ENCODE results near the gene C10orf90.

Gene C10orf90

GRCh38 chr10:126508535-126509040 is 161.9 kb downstream of the C10orf90 start:
- TF ChIP-seq ZNF629 (tag by site-specific recombination; IDR thresholded peaks at IDR 0.05) (no peak), ZNF776 (tag by site-specific recombination; IDR thresholded peaks at IDR 0.05; ENCODE audit: borderline replicate concordance) (no peak), KLF1 (tag by site-specific recombination; IDR thresholded peaks at IDR 0.05) (no peak), ZNF704 (tag by site-specific recombination; IDR thresholded peaks at IDR 0.05) (no peak)
- TF ChIP-seq, protein P1, sequence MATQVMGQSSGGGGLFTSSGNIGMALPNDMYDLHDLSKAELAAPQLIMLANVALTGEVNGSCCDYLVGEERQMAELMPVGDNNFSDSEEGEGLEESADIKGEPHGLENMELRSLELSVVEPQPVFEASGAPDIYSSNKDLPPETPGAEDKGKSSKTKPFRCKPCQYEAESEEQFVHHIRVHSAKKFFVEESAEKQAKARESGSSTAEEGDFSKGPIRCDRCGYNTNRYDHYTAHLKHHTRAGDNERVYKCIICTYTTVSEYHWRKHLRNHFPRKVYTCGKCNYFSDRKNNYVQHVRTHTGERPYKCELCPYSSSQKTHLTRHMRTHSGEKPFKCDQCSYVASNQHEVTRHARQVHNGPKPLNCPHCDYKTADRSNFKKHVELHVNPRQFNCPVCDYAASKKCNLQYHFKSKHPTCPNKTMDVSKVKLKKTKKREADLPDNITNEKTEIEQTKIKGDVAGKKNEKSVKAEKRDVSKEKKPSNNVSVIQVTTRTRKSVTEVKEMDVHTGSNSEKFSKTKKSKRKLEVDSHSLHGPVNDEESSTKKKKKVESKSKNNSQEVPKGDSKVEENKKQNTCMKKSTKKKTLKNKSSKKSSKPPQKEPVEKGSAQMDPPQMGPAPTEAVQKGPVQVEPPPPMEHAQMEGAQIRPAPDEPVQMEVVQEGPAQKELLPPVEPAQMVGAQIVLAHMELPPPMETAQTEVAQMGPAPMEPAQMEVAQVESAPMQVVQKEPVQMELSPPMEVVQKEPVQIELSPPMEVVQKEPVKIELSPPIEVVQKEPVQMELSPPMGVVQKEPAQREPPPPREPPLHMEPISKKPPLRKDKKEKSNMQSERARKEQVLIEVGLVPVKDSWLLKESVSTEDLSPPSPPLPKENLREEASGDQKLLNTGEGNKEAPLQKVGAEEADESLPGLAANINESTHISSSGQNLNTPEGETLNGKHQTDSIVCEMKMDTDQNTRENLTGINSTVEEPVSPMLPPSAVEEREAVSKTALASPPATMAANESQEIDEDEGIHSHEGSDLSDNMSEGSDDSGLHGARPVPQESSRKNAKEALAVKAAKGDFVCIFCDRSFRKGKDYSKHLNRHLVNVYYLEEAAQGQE (tag by site-specific recombination; IDR thresholded peaks at IDR 0.05), result peak; percentile 88
- POLR2A ChIA-PET, result no interaction called here
- Histone ChIP-seq H3K27ac (ENCODE audit: extremely low read depth, low read depth, low read length) (no peak overlapping the region), H3K4me1 (ENCODE audit: control insufficient read depth, insufficient read depth, low read length) (no peaks in the 10 kb centered on the region), H3K9me3 (ENCODE audit: control insufficient read depth, insufficient read depth, low read depth, low read length) (no peaks in the 10 kb centered on the region), H3K36me3 (ENCODE audit: control insufficient read depth in 2 of 2, insufficient read depth in 1 of 2, low read length in 2 of 2) (no peaks in the 10 kb centered on the region), H3K4me3 (ENCODE audit: low read depth, low read length) (no peak overlapping the region)
- CTCF ChIA-PET, result interaction anchor here (0.6 kb wide), 1 partner anchor 284 kb away, joined by 3 read pairs; no protein-coding TSS in a partner anchor

DNA sequence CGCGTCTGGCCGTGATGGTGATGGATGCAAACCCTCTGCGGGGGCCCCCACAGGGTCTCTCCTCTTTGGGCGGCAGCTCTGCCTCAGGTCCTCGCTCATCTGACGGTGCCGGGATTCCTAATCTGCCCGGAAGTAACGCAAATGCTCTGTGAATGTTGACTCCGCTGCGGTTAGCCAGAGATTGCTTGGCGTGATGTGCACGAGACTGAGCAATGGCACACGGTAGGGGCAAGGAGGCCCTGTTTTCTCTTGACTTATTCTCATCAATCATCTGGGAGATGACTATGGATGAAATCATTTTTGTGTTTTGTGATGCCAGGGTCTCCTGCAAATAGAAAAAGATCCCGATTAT is 165.8 kb downstream of the C10orf90 start:
- CTCF ChIA-PET, result interaction anchor here (0.5 to 1.8 kb wide), 5 partner anchors 111 to 526 kb away, joined by 3 to 19 read pairs (median 8); no protein-coding TSS in a partner anchor
- no peaks in the 10 kb centered on the region for H3K4me1 ChIP-seq (ENCODE audit: control insufficient read depth, insufficient read depth, low read length)
- H3K36me3 ChIP-seq (ENCODE audit: control insufficient read depth in 2 of 2, insufficient read depth in 1 of 2, low read length in 2 of 2), result no peaks in the 10 kb centered on the region
- no peaks in the 10 kb centered on the region for H3K9me3 ChIP-seq (ENCODE audit: control insufficient read depth, insufficient read depth, low read depth, low read length)
- TF ChIP-seq PRDM1 (tag by site-specific recombination; IDR thresholded peaks at IDR 0.05), result no peak
- no peak overlapping the region for H3K27ac ChIP-seq (ENCODE audit: extremely low read depth, low read depth, low read length)
- no peak overlapping the region for H3K4me3 ChIP-seq (ENCODE audit: low read depth, low read length)
- POLR2A ChIA-PET, result no interaction called here

- Histone ChIP-seq H3K4me1 (ENCODE audit: control insufficient read depth, insufficient read depth, low read length) (no peaks in the 10 kb centered on the region), H3K4me3 (ENCODE audit: low read depth, low read length) (no peak overlapping the region), H3K27ac (ENCODE audit: extremely low read depth, low read depth, low read length) (no peak overlapping the region), H3K36me3 (ENCODE audit: control insufficient read depth in 2 of 2, insufficient read depth in 1 of 2, low read length in 2 of 2) (no peaks in the 10 kb centered on the region), H3K9me3 (ENCODE audit: control insufficient read depth, insufficient read depth, low read depth, low read length) (no peaks in the 10 kb centered on the region)
- ChIA-PET CTCF (interaction anchor here (0.5 to 2.1 kb wide), 32 partner anchors 9 to 636 kb away, joined by 3 to 19 read pairs (median 4); no protein-coding TSS in a partner anchor), POLR2A (interaction anchor here (0.5 kb wide), 1 partner anchor 194 kb away, joined by 3 read pairs; no protein-coding TSS in a partner anchor)
- TF ChIP-seq ZNF2 (tag by site-specific recombination; IDR thresholded peaks at IDR 0.05) (no peak), ZNF654 (tag by site-specific recombination; IDR thresholded peaks at IDR 0.05; ENCODE audit: low read depth) (peak; percentile 79)
These were observed 166.3 kb downstream of the C10orf90 start for GRCh38 chr10:126504063-126504760.

- TF ChIP-seq ZNF785 (tag by site-specific recombination; IDR thresholded peaks at IDR 0.05) (no peak), ZNF529 (tag by site-specific recombination; IDR thresholded peaks at IDR 0.05; ENCODE audit: insufficient replicate concordance) (no peak), ELK4 (IDR thresholded peaks at IDR 0.05; ENCODE audit: borderline replicate concordance, low read depth, low read length) (no peak), ZNF843 (tag by site-specific recombination; IDR thresholded peaks at IDR 0.05) (no peak), ZFHX2 (tag by site-specific recombination; conservative IDR thresholded peaks at IDR 0.05) (no peak), ZNF488 (tag by site-specific recombination; IDR thresholded peaks at IDR 0.05) (no peak), ZNF48 (tag by site-specific recombination; IDR thresholded peaks at IDR 0.05) (no peak), GFI1B (tag by site-specific recombination; IDR thresholded peaks at IDR 0.05) (no peak), SCRT1 (tag by site-specific recombination; IDR thresholded peaks at IDR 0.05; ENCODE audit: borderline replicate concordance) (no peak), SP3 (tag by site-specific recombination; IDR thresholded peaks at IDR 0.05) (no peak), ZNF350 (tag by site-specific recombination; IDR thresholded peaks at IDR 0.05) (no peak)
- no peak overlapping the region for H3K4me3 ChIP-seq (ENCODE audit: low read depth, low read length)
- no peak overlapping the region for H3K27ac ChIP-seq (ENCODE audit: extremely low read depth, low read depth, low read length)
- H3K36me3 ChIP-seq (ENCODE audit: control insufficient read depth in 2 of 2, insufficient read depth in 1 of 2, low read length in 2 of 2), result no peaks in the 10 kb centered on the region
- ChIA-PET POLR2A (interaction anchor here (0.5 kb wide), 1 partner anchor 193 kb away, joined by 3 read pairs; no protein-coding TSS in a partner anchor), CTCF (interaction anchor here (0.6 to 2.1 kb wide), 32 partner anchors 9 to 635 kb away, joined by 3 to 19 read pairs (median 4); no protein-coding TSS in a partner anchor)
- H3K9me3 ChIP-seq (ENCODE audit: control insufficient read depth, insufficient read depth, low read depth, low read length), result no peaks in the 10 kb centered on the region
- no peaks in the 10 kb centered on the region for H3K4me1 ChIP-seq (ENCODE audit: control insufficient read depth, insufficient read depth, low read length)
These were observed 167.0 kb downstream of the C10orf90 start for GRCh38 chr10:126503392-126504062.

All from HEK293 (cell line).